GM12875 (cell line): ENCODE results near the gene SNX7.

Experiments used
- H3K4me3 ChIP-seq: one replicate; pipeline ENCODE4 v1.5.1; 2011; ENCODE audit warnings: low read depth, low read length, control low read depth
- CTCF ChIP-seq: IDR thresholded peaks from 2 replicates; pipeline ENCODE4 v1.5.1; 2011; ENCODE audit warnings: low read depth, mild to moderate bottlenecking, control low read depth, inconsistent platforms, low read length, moderate library complexity, borderline replicate concordance; ENCODE audit not compliant: insufficient read depth

Gene SNX7

GRCh38 chr1:98761219-98761865 is 99.8 kb downstream of the SNX7 start:
- TF ChIP-seq CTCF = no peak
- no peak overlapping the region for H3K4me3 ChIP-seq

- no peak for TF ChIP-seq CTCF
- no peak overlapping the region for H3K4me3 ChIP-seq
These were observed 102.1 kb downstream of the SNX7 start for GRCh38 chr1:98763488-98764150.

GRCh38 chr1:98764485-98764884 is 103.0 kb downstream of the SNX7 start:
- no peak for TF ChIP-seq CTCF
- H3K4me3 ChIP-seq = no peak overlapping the region

GRCh38 chr1:98766255-98766654 is 104.7 kb downstream of the SNX7 start:
- H3K4me3 ChIP-seq = no peak overlapping the region
- TF ChIP-seq CTCF = no peak

- no peak for TF ChIP-seq CTCF
- no peak overlapping the region for H3K4me3 ChIP-seq
These were observed 107.6 kb downstream of the SNX7 start for GRCh38 chr1:98769162-98769561.

GRCh38 chr1:98781906-98782305 is 120.4 kb downstream of the SNX7 start:
- no peak for TF ChIP-seq CTCF
- H3K4me3 ChIP-seq = no peak overlapping the region

GRCh38 chr1:98783821-98784220 is 122.3 kb downstream of the SNX7 start:
- TF ChIP-seq CTCF = no peak
- H3K4me3 ChIP-seq = no peak overlapping the region
